GM10248 (cell line): Measurements from ENCODE around the gene IDE.
A peak's percentile ranks its signal among the peaks of the same experiment; 100 is the strongest.
"Not testable (repeated sequence)": the region's sequence is repeated elsewhere in the genome, so short reads cannot be mapped to it uniquely, and the experiment has no call there.

Experiments
- CTCF ChIA-PET: fragments of 300-600 bp; sonication (Branson Sonifier 250); formaldehyde crosslinking; extraction: SDS; loops from one replicate; lab custom pipeline; 2021; ENCODE audit warnings: antibody characterized with exemption; lab: Yijun Ruan, JAX
- POLR2A ChIA-PET: fragments of 350-650 bp; sonication (Branson Sonifier 250); formaldehyde crosslinking; extraction: SDS; loops from one replicate; lab custom pipeline; 2020; ENCODE audit warnings: antibody characterized with exemption; lab: Yijun Ruan, JAX
- DNase-seq: peaks from one replicate; pipeline ENCODE4 v3.0.0; 2012; ENCODE audit errors: extremely low spot score
- CTCF ChIP-seq: IDR thresholded peaks from 2 replicates; pipeline ENCODE4 v1.5.1; 2012; ENCODE audit warnings: mild to moderate bottlenecking, low read depth; ENCODE audit errors: extremely low read depth, missing control alignments, control extremely low read depth

The IDE gene

GRCh38 chr10:92574548-92575261, 812 bp upstream of the IDE start:
- POLR2A ChIA-PET, result interaction anchor here (1.0 kb wide), 2 partner anchors 16 to 58 kb away, joined by 3 read pairs; no protein-coding TSS in a partner anchor
- CTCF ChIA-PET, result interaction anchor here (0.6 to 7.6 kb wide), 27 partner anchors 9 to 487 kb away, joined by 3 to 63 read pairs (median 5); partner anchors contain the start of gene KIF11
- peak; percentile 46 for DNase-seq
- peak; percentile 7 for TF ChIP-seq CTCF

DNA sequence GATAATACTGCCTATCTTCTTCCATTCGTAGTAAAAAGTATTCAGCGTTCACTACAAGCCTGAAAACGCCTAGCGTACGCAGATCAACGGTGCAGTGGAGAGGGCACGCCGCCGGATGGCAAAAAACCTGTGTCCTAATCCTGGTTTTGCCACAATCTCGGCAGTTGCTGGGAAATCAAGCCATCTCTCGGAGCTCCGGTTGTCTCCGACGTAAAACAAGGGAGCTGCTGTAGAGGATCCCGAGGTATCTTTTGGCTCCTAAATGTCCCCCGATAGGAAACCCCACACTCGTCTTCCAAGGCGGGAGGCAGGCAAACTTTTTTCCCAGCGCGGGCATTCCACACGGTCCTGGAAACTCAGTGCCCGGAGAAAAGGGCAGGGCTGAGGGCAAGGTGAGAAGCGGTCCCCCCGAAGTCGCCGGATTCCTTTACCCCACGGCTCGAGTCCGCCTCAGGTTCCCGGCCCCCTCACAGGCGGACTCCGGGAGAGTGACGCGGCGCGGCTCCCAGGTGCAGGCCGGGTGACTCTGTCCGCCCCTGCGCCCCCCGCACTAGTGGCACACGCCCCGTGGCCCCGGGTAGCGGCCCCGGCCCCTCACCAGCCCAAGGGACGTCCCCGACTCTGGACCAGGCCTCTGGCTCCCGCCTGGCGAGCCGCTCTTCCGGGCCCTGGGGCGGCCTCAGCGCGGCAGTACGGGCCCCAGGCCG, 649 bp downstream of the IDE start:
- TF ChIP-seq CTCF, result no peak
- ChIA-PET POLR2A (interaction anchor here (1.0 kb wide), 2 partner anchors 17 to 56 kb away, joined by 3 read pairs; no protein-coding TSS in a partner anchor), CTCF (interaction anchor here (0.7 to 7.6 kb wide), 21 partner anchors 9 to 485 kb away, joined by 3 to 63 read pairs (median 4); partner anchors contain the start of gene KIF11)
- DNase-seq, result peak; percentile 21

- no peak for TF ChIP-seq CTCF
- no peak for DNase-seq
- POLR2A ChIA-PET, result no interaction called here
- CTCF ChIA-PET, result interaction anchor here (1.2 to 7.6 kb wide), 12 partner anchors 9 to 484 kb away, joined by 3 to 63 read pairs (median 6); no protein-coding TSS in a partner anchor
These were observed 1.4 kb downstream of the IDE start for GRCh38 chr10:92572362-92573090.

GRCh38 chr10:92571649-92572048, 2.2 kb downstream of the IDE start:
- DNase-seq, result no peak
- TF ChIP-seq CTCF, result no peak
- CTCF ChIA-PET, result interaction anchor here (1.1 to 7.6 kb wide), 11 partner anchors 10 to 483 kb away, joined by 3 to 63 read pairs (median 6); no protein-coding TSS in a partner anchor
- POLR2A ChIA-PET, result no interaction called here

- CTCF ChIA-PET, result interaction anchor here (7.6 kb wide), 1 partner anchor 52 kb away, joined by 63 read pairs; no protein-coding TSS in a partner anchor
- POLR2A ChIA-PET, DNase-seq: not testable (repeated sequence)
These were observed 4.2 kb downstream of the IDE start for GRCh38 chr10:92569663-92570062.

DNA sequence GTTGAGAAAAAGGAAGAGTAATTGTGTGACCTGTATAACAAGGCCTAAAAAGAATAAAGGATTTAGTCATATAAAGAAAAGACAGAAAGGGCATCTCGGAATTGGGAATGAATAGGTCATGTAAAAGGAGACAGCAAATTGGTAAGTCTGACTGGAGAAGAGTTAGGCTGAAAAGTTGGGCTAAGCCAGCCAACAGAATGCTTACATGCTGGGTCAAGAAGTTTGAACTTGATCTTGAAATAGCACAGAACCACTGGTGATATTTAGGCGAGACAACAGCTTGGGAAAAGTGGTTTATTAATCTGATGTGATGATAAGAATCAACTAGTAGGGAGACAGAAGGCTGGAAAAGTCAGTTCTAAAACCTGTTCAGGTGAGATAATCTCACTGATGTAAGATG, 4.8 kb downstream of the IDE start:
- CTCF ChIA-PET, result no interaction called here
- no peak for DNase-seq
- POLR2A ChIA-PET, result no interaction called here
- TF ChIP-seq CTCF, result no peak
